Measurements from ENCODE around the gene RFC5. TPM values are rescaled to one million over a fixed set of nuclear protein-coding genes. Genes with fewer than 3 reads are reported as not detected.

RFC5 gene
- polyA plus RNA-seq, 1 experiment, result 11.5 TPM

DNA sequence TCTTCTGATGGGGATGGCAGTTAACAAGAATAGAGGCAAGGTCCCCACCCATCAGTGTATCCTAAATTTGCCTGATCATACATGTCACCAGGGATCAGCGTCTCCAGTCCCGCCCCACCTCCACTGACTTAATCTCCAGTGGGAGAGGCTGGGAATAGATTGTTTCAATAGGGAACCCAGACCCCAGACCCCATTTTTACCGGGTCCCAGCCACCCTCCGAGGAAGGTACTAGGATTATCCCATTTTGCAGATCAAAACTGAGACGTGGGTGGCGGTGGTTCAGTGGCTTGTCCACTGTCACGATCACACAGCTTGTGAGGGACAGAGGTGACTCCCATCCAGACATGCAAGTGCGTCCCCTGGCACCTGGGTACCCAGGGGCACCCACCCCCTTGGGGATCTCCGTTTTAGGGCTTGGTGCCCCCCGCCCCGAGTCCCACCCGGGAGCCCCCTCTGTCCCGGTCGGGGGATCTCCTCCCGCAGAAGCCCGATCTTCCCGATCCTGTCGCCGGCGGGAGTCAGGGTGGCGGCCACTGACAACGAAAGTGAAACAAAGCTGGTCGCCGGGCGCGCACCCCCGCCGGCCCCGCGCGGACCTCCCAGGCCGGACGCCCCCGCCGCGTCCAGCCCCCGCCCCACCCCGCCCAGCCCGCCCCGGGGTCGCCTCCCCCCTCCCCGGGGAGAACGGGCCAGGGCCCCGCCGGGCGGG lies 44.0 kb downstream of the RFC5 start:
- Histone ChIP-seq H3K27me3 (ENCODE audit: control insufficient read depth, insufficient read depth, low read length) (no peaks in the 10 kb centered on the region), H3K4me3 (ENCODE audit: low read depth, low read length) (peak overlapping the region; percentile 92), H3K36me3 (ENCODE audit: control insufficient read depth, insufficient read depth, low read length) (no peaks in the 10 kb centered on the region)
- no peak for DNase-seq (ENCODE audit: low read depth)
- ChIA-PET POLR2A (no interaction called here), CTCF (interaction anchor here (0.6 to 1.2 kb wide), 3 partner anchors 26 to 121 kb away, joined by 3 read pairs; no protein-coding TSS in a partner anchor)
- TF ChIP-seq, protein P1, sequence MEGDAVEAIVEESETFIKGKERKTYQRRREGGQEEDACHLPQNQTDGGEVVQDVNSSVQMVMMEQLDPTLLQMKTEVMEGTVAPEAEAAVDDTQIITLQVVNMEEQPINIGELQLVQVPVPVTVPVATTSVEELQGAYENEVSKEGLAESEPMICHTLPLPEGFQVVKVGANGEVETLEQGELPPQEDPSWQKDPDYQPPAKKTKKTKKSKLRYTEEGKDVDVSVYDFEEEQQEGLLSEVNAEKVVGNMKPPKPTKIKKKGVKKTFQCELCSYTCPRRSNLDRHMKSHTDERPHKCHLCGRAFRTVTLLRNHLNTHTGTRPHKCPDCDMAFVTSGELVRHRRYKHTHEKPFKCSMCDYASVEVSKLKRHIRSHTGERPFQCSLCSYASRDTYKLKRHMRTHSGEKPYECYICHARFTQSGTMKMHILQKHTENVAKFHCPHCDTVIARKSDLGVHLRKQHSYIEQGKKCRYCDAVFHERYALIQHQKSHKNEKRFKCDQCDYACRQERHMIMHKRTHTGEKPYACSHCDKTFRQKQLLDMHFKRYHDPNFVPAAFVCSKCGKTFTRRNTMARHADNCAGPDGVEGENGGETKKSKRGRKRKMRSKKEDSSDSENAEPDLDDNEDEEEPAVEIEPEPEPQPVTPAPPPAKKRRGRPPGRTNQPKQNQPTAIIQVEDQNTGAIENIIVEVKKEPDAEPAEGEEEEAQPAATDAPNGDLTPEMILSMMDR (IDR thresholded peaks at IDR 0.05; ENCODE audit: insufficient read depth, low read depth, low read length), result no peak

DNA sequence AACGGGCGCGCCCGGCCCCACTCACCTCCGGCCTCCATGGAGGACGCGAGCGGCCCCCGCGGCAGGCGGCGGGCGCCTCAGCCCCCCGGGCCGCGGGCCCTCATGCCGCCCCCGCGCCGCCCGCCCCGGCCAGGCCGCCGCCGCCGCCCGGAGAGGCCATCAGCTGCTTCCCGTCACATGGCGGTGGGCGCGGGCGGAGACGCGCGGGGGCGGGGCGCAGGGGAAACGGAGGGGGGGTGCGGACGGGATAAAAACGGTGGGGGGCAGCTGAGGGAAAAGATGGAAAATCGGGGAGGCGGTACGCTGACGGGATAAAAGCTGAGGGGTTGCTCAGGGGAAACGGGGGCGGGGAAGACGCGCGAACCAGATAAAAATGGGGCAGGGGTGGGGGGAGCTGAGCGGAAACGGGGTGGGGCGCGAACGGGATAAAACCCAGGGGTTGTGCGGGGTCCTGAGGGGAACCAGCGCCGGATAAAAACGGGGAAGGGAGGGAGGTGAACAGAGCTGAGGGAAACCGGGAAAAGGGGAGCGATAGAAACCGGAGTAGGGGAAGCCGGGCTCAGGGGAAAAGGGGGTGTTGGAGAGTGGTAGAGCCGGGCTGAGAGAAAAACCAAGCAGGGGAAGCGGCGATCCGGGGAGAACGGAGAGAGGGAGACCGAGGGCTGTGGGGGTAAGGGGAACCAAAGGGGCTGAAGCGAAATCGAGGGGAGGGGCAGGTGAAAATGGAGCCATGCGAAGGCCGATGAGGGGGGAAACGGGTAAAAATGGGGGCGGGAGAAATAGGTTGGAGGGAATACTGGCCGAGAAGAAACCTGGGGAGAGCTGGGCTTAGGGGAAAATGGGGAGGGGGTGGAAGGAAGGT lies 44.7 kb downstream of the RFC5 start, which contains the start of gene WSB2:
TSS of gene WSB2 (minus strand) at position 169 of the 862 bp plus-strand sequence. CDS start at position 38, 131 bp downstream.
- no peaks in the 10 kb centered on the region for H3K36me3 ChIP-seq (ENCODE audit: control insufficient read depth, insufficient read depth, low read length)
- ChIA-PET POLR2A (no interaction called here), CTCF (interaction anchor here (0.6 to 1.2 kb wide), 6 partner anchors 26 to 1772 kb away, joined by 3 read pairs; no protein-coding TSS in a partner anchor)
- peak within 1 kb of the TSS; percentile 92 for H3K4me3 ChIP-seq (ENCODE audit: low read depth, low read length)
- TF ChIP-seq, protein P1 (IDR thresholded peaks at IDR 0.05; ENCODE audit: insufficient read depth, low read depth, low read length), result no peak
- DNase-seq (ENCODE audit: low read depth), result no peak
- no peaks in the 10 kb centered on the region for H3K27me3 ChIP-seq (ENCODE audit: control insufficient read depth, insufficient read depth, low read length)

DNA sequence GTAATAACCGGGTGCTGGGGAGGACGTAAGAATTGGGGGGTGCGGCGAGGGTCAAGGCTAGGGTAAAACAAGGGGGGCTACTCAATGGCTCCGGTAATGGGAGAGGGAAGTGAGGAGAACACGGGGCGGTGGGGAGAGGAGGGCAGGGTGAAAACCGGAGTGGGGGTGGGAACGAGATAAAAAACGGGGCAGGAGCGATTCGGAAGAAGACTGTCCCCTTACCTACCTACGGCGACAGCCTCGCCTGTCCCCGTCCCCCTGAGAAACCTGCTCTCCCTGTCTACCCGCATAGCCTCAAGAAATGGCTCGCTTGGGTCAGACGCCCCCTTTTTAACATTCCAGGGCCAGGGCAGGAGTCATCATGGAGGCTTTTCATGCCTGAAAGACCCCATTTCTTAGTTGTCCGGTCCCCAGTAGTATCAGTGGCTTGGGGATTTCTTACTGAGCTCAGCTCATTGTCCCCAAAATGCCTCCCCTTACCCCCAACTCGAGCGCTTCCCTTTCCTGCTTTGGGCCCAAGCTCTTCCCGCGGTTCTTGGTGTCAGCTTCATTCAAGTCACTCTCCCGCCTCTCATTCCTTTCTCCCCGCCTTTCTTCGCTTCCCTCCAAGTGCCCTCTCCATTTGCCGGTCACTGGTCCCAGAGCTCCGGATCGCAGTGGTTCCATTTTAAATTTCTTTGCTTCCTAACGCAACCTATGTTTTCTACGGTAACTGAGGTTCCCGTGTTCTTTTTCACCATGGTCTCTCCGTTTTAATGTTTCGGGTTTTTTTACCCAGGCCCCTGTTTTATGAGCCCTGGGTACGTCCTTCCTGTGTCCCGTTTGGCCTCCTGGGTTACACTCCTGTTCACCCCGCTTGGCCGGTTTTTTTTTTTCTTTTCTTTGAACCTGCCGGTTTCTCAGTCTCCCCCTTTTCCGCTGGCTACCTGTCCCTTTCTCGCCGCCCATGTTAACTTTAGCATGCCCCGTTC lies 45.7 kb downstream of the RFC5 start:
- ChIA-PET CTCF (interaction anchor here (1.0 to 1.8 kb wide), 3 partner anchors 32 to 314 kb away, joined by 3 to 6 read pairs (median 3); partner anchors contain the start of gene SUDS3), POLR2A (no interaction called here)
- DNase-seq (ENCODE audit: low read depth), result no peak

GRCh38 chr12:118063576-118064391 lies 47.3 kb downstream of the RFC5 start:
- TF ChIP-seq, protein P1 (IDR thresholded peaks at IDR 0.05; ENCODE audit: insufficient read depth, low read depth, low read length), result no peak
- Histone ChIP-seq H3K27me3 (ENCODE audit: control insufficient read depth, insufficient read depth, low read length) (no peaks in the 10 kb centered on the region), H3K4me3 (ENCODE audit: low read depth, low read length) (no peak overlapping the region), H3K36me3 (ENCODE audit: control insufficient read depth, insufficient read depth, low read length) (no peaks in the 10 kb centered on the region; the same call in 1 of the 2 replicates)
- DNase-seq (ENCODE audit: low read depth), result no peak
- ChIA-PET POLR2A (no interaction called here), CTCF (interaction anchor here (0.8 to 2.4 kb wide), 6 partner anchors 13 to 312 kb away, joined by 3 to 7 read pairs (median 4); partner anchors contain the start of gene SUDS3)

More for the DNA sequence above, 45.7 kb downstream of the RFC5 start:
- H3K4me3 ChIP-seq (ENCODE audit: low read depth, low read length), result peak overlapping the region; percentile 92
- H3K27me3 ChIP-seq (ENCODE audit: control insufficient read depth, insufficient read depth, low read length), result no peaks in the 10 kb centered on the region
- TF ChIP-seq, protein P1 (IDR thresholded peaks at IDR 0.05; ENCODE audit: insufficient read depth, low read depth, low read length), result no peak
- H3K36me3 ChIP-seq (ENCODE audit: control insufficient read depth, insufficient read depth, low read length), result no peaks in the 10 kb centered on the region; the same call in 1 of the 2 replicates

Data from BJ (cell line).